Erythroblast (primary cell): Measurements from ENCODE around the gene PROM2.

Experiments used
- GATA1 ChIP-seq: IDR thresholded peaks from 2 replicates; pipeline ENCODE4 v1.6.1; 2011; ENCODE audit warnings: low read depth, mild to moderate bottlenecking, control low read depth, low read length, moderate library complexity
- POLR2A ChIP-seq: IDR thresholded peaks from 2 replicates; pipeline ENCODE4 v1.6.1; 2011; ENCODE audit warnings: mild to moderate bottlenecking, low read length

GRCh38 chr2:95337829-95338228 lies 63.6 kb downstream of the PROM2 start:
- TF ChIP-seq POLR2A: no peak
- TF ChIP-seq GATA1: no peak
